Fibroblast of the aortic adventitia (primary cell): ENCODE measurements around the gene UBAC2. TPM values are rescaled to one million over a fixed set of nuclear protein-coding genes. Genes with fewer than 3 reads are reported as not detected.
"Not testable (repeated sequence)": the region's sequence is repeated elsewhere in the genome, so short reads cannot be mapped to it uniquely, and the experiment has no call there.

ENCODE experiments used
- DNase-seq: peaks from one replicate; pipeline ENCODE4 v3.0.0-alpha.2; 2010; ENCODE audit warnings: low read depth
- H3K4me3 ChIP-seq: 2 replicates; pipeline ENCODE4 v1.5.1; 2011; ENCODE audit warnings: low read depth, mild to moderate bottlenecking, control low read depth, low read length, moderate library complexity
- CTCF ChIP-seq: IDR thresholded peaks from 2 replicates; pipeline ENCODE4 v1.5.1; 2011; ENCODE audit warnings: mild to moderate bottlenecking, low read length, control low read depth, inconsistent platforms; ENCODE audit not compliant: insufficient read depth
- total RNA-seq: library from RNA; depleted of rRNA; stranded (reverse); fragments of >200 nt; gene quantifications from 2 replicates; pipeline ENCODE4 v1.2.3, GENCODE V29; 2012; ENCODE audit warnings: low replicate concordance

The UBAC2 gene
- total RNA-seq, 1 donor, result 33.8 TPM

DNA sequence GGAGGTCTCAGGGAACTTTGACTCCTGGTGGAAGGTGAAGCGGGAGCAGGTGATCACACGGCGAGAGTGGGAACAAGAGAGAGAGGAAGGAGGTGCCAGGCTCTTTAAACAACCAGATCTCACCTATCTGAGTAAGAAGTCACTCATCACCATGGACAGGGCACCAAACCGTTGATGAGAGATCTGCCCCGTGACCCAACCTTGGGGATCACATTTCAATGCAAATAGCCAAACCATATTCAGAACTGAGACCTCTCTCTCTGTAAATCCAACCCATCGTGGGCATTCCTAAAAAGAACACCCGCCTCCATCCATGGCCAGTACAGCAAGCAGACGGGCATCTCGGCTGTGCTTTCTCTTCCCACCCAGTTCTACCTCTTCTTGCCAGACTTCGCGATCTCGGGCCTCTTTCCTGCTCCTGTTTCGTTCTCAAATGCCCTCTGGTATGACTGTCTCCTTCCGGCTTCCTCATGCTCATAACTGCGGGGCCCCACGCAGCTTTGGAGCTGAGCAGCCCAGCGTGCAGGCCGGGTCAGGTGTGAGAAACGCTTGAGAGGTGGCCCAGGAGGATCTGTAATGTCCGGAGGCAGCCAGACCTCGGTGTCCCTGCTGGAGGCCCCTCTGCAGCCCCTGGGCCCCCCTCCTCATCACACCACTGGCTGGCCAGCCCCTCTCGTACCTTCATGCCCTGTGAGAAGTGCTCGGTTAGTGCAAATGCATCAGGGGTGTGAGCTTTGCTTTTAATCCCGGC, 203.5 kb downstream of the UBAC2 start:
- no peak for DNase-seq
- H3K4me3 ChIP-seq, result no peak overlapping the region
- no peak for TF ChIP-seq CTCF

DNA sequence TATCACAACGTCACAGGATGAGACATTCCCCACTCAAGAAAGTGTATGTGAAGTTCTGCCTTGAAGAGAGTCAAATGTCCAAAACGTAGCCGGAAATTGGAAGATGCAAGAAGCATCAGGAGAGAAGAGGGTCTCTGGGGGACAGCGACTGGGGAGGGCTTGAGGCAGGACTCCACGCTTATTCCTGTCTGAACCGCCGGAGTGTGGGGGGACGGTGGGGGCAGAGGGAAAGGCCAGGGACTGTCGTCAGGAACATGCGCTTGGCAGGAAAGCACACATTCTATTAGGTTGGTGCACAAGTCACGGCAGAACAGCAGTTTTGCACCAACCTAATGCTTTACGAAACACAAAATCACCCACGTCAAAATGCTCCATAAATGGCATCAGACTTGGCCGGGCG, 205.3 kb downstream of the UBAC2 start:
- DNase-seq, result no peak
- H3K4me3 ChIP-seq, result no peak overlapping the region
- TF ChIP-seq CTCF, result no peak

GRCh38 chr13:99406799-99407201, 206.1 kb downstream of the UBAC2 start:
- DNase-seq, result no peak
- H3K4me3 ChIP-seq, result no peak overlapping the region
- TF ChIP-seq CTCF, result no peak

GRCh38 chr13:99407906-99408702, 207.4 kb downstream of the UBAC2 start:
- DNase-seq, result no peak
- TF ChIP-seq CTCF, result no peak

GRCh38 chr13:99408703-99409000, 208.0 kb downstream of the UBAC2 start:
- DNase-seq, result no peak
- TF ChIP-seq CTCF, result no peak
- H3K4me3 ChIP-seq, result no peak overlapping the region

More at GRCh38 chr13:99407906-99408702, 207.4 kb downstream of the UBAC2 start:
- H3K4me3 ChIP-seq, result no peak overlapping the region

DNA sequence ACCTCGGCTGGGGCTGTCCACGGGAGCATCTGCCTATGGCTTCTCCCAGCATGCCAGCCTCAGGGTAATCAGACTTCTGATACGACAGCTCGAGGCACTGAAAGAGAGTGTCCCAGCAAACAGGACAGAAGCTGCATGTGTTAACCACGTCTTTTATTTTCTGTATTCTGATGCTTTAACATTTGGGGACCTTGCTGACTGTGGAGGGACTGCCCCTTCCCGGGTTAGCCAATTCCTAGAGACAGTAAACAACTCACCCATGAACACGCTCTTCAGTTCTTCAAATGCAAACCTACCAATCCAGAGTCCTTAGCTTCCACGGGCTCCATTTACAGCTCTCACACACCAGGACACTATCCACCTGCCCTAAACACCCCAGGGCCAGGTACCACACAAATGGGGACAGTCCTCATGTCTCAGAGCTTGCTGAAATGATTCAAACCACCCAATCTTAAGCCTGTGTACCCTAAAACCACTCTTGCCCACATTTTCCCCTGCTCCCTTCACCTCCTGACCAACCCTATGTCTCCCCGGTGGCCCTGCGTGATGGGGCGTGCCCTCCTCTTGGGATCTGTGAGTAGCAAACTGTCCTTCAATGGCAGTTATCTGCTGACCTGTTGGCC, 208.9 kb downstream of the UBAC2 start:
- not testable (repeated sequence) for DNase-seq, H3K4me3 ChIP-seq

- not testable (repeated sequence) for H3K4me3 ChIP-seq, DNase-seq
Observed at GRCh38 chr13:99410646-99411475, 210.2 kb downstream of the UBAC2 start.
